HUES48 (cell line): ENCODE results near the gene RXFP2.

Experiments used
- H3K27ac ChIP-seq: one replicate; pipeline ENCODE4 v1.7.0; 2013; ENCODE audit warnings: low read depth, low read length, inconsistent platforms
- H3K27me3 ChIP-seq: 2 replicates; pipeline ENCODE4 v1.6.1; 2013; ENCODE audit warnings: mild to moderate bottlenecking, low read length; ENCODE audit not compliant: control insufficient read depth, insufficient read depth
- H3K36me3 ChIP-seq: 2 replicates; pipeline ENCODE4 v1.6.1; 2013; ENCODE audit warnings: low read length; ENCODE audit not compliant: control insufficient read depth, insufficient read depth
- H3K4me1 ChIP-seq: 2 replicates; pipeline ENCODE4 v1.6.1; 2013; ENCODE audit warnings: mild to moderate bottlenecking, low read length; ENCODE audit not compliant: control insufficient read depth, insufficient read depth
- H3K4me3 ChIP-seq: 2 replicates; pipeline ENCODE4 v1.5.1; 2013; ENCODE audit warnings: mild to moderate bottlenecking, low read depth, low read length
- H3K9ac ChIP-seq: 2 replicates; pipeline ENCODE4 v1.6.1; 2013; ENCODE audit warnings: mild to moderate bottlenecking, low read depth, low read length, moderate library complexity
- H3K9me3 ChIP-seq: 2 replicates; pipeline ENCODE4 v1.6.1; 2013; ENCODE audit warnings: low read length; ENCODE audit not compliant: control insufficient read depth, insufficient read depth

The RXFP2 gene

DNA sequence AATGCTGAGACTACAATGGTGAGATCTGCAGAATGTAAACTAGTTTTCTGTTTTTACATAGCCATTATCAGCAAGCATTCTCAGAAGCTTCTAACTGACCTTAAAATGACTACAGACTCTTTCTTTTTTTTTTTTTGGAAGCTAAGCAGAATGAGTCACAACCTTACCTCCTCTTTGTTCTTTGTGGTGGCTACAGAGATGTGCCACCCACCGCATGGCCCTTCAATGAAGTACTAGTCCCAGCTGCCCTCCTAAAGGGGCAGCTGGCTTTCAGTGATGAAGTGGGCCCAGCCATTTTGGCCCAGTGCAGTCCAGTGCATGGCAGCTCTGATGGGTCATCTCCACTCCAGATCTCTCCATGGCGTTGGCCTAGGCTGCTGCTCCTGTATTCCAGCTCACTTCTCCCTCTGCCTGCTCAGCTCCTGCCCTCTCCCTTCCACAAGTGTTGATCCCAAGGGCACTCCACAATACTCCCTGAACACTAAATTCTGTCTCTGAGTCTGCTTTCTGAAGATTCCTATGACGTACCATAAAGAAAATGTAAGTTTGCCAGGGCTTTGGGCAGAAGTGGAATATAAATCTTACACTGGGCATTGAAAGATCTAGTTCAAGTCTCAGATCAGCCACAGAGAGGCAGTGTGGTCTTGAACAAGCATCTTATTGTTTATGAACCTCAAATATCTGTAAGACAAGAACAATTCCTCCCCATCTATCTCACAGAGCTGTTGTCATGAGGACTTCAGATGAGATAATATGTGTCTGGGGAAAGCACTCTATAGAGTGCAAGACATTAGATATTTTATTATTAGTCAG is 85.6 kb downstream of the RXFP2 start:
- Histone ChIP-seq H3K4me3 (no peak overlapping the region), H3K4me1 (peaks cover 18% of the 10 kb centered on the region), H3K9me3 (no peaks in the 10 kb centered on the region), H3K9ac (no peak overlapping the region), H3K27ac (peak overlapping the region; percentile 67), H3K27me3 (no peaks in the 10 kb centered on the region), H3K36me3 (no peaks in the 10 kb centered on the region)

GRCh38 chr13:31826521-31826920 is 87.2 kb downstream of the RXFP2 start:
- H3K27me3 ChIP-seq: no peaks in the 10 kb centered on the region

GRCh38 chr13:31827707-31828106 is 88.4 kb downstream of the RXFP2 start:
- H3K36me3 ChIP-seq: no peaks in the 10 kb centered on the region
- H3K9ac ChIP-seq: no peak overlapping the region
- no peaks in the 10 kb centered on the region for H3K27me3 ChIP-seq
- no peak overlapping the region for H3K27ac ChIP-seq
- H3K4me3 ChIP-seq: no peak overlapping the region
- H3K4me1 ChIP-seq: peaks cover 18% of the 10 kb centered on the region
- H3K9me3 ChIP-seq: no peaks in the 10 kb centered on the region

More at GRCh38 chr13:31826521-31826920, 87.2 kb downstream of the RXFP2 start:
- Histone ChIP-seq H3K4me1 (peaks cover 18% of the 10 kb centered on the region), H3K9ac (no peak overlapping the region), H3K4me3 (no peak overlapping the region), H3K9me3 (no peaks in the 10 kb centered on the region), H3K27ac (no peak overlapping the region), H3K36me3 (no peaks in the 10 kb centered on the region)

- no peaks in the 10 kb centered on the region for H3K36me3 ChIP-seq
- no peak overlapping the region for H3K9ac ChIP-seq
- H3K4me1 ChIP-seq: no peaks in the 10 kb centered on the region
- no peaks in the 10 kb centered on the region; the same call in 1 of the 2 replicates for H3K27me3 ChIP-seq
- H3K4me3 ChIP-seq: no peak overlapping the region
- H3K27ac ChIP-seq: no peak overlapping the region
- no peaks in the 10 kb centered on the region for H3K9me3 ChIP-seq
Measured at GRCh38 chr13:31835932-31836331, 96.6 kb downstream of the RXFP2 start.

DNA sequence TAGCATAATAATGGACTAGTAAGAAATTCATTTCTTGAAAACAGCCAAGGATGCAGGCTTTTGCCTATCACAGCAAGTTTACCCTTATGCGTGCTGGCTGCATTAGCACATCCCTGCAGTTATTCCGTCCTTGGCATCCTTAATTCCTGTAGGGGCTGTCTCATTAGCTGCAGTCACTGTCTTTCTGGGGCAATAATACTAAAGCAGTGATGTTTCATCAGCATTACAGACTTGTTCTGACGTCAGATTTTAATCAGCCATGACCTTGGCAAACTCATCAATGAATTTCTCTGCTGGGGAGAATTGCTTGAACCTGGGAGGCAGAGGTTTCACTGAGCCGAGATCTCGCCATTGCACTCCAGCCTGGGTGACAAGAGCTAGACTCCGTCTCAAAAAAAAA is 103.7 kb downstream of the RXFP2 start:
- Histone ChIP-seq H3K9ac (no peak overlapping the region), H3K4me3 (no peak overlapping the region), H3K9me3 (no peaks in the 10 kb centered on the region), H3K27ac (no peak overlapping the region), H3K36me3 (no peaks in the 10 kb centered on the region), H3K27me3 (peaks cover 39% of the 10 kb centered on the region), H3K4me1 (no peaks in the 10 kb centered on the region)

- H3K4me3 ChIP-seq: peak overlapping the region; percentile 80
- no peak overlapping the region for H3K27ac ChIP-seq
- H3K4me1 ChIP-seq: no peaks in the 10 kb centered on the region
- peaks cover 46% of the 10 kb centered on the region for H3K27me3 ChIP-seq
- H3K9me3 ChIP-seq: no peaks in the 10 kb centered on the region
- no peaks in the 10 kb centered on the region for H3K36me3 ChIP-seq
- H3K9ac ChIP-seq: no peak overlapping the region
Measured at GRCh38 chr13:31846182-31846938, 107.0 kb downstream of the RXFP2 start.

GRCh38 chr13:31846961-31847752 is 107.8 kb downstream of the RXFP2 start:
- Histone ChIP-seq H3K27ac (no peak overlapping the region), H3K4me3 (peak overlapping the region; percentile 80), H3K36me3 (no peaks in the 10 kb centered on the region), H3K9ac (no peak overlapping the region), H3K4me1 (no peaks in the 10 kb centered on the region), H3K27me3 (peaks cover 46% of the 10 kb centered on the region), H3K9me3 (no peaks in the 10 kb centered on the region)

DNA sequence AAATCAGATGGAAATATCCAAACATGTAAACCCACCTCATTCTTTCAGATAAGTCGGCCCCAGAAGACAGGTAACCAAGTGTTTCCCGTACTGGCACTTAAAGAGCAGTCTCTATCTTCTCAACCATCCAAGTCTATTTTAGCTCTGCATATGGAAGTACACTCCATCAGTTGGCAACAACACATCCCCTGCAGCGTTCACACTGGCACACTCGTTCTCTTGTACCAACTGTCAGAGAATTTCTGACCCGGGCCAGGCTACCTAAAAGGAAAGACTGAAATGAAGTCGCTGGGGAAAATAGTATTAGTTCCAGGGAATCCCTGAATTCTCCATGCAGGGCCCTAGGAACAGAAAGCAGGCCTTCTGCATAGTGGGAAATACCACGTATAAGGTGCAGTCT is 109.3 kb downstream of the RXFP2 start:
- no peak overlapping the region for H3K4me3 ChIP-seq
- H3K9ac ChIP-seq: no peak overlapping the region
- H3K4me1 ChIP-seq: no peaks in the 10 kb centered on the region
- H3K9me3 ChIP-seq: no peaks in the 10 kb centered on the region
- peaks cover 43% of the 10 kb centered on the region for H3K27me3 ChIP-seq
- no peaks in the 10 kb centered on the region for H3K36me3 ChIP-seq
- no peak overlapping the region for H3K27ac ChIP-seq

GRCh38 chr13:31849206-31849605 is 109.9 kb downstream of the RXFP2 start:
- no peaks in the 10 kb centered on the region for H3K36me3 ChIP-seq

GRCh38 chr13:31850041-31850555 is 110.8 kb downstream of the RXFP2 start:
- no peak overlapping the region for H3K27ac ChIP-seq
- no peaks in the 10 kb centered on the region for H3K9me3 ChIP-seq
- no peak overlapping the region for H3K4me3 ChIP-seq
- no peak overlapping the region for H3K9ac ChIP-seq
- peaks cover 28% of the 10 kb centered on the region for H3K27me3 ChIP-seq
- H3K36me3 ChIP-seq: no peaks in the 10 kb centered on the region
- no peaks in the 10 kb centered on the region for H3K4me1 ChIP-seq

More at GRCh38 chr13:31849206-31849605, 109.9 kb downstream of the RXFP2 start:
- Histone ChIP-seq H3K9ac (no peak overlapping the region), H3K27ac (no peak overlapping the region), H3K4me1 (no peaks in the 10 kb centered on the region), H3K9me3 (no peaks in the 10 kb centered on the region), H3K27me3 (peaks cover 37% of the 10 kb centered on the region), H3K4me3 (no peak overlapping the region)
